ENCODE results near the gene PNCK.

Gene PNCK

DNA sequence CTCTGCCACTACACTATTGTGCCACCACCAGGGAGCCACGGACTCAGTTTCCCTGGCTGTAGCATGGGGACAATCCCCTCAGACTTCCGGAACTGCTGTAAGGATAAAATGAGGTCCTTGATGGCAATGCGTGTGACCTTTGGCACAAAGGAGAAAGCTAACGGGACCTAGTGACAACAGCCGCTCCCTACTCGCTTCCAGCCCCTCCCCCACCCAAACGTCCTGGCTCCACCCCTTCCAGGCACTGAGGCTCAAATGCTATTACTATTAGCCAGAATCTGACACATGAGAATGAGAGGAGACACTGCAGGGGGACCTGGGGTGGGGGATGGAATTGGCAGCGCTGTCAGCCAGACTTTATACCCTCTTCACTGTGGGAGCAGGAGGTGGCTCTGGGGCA lies 32.0 kb downstream of the PNCK start:
- DNase-seq (ENCODE audit: insufficient read length, low spot score): no peak
- no peak for FAIRE-seq

DNA sequence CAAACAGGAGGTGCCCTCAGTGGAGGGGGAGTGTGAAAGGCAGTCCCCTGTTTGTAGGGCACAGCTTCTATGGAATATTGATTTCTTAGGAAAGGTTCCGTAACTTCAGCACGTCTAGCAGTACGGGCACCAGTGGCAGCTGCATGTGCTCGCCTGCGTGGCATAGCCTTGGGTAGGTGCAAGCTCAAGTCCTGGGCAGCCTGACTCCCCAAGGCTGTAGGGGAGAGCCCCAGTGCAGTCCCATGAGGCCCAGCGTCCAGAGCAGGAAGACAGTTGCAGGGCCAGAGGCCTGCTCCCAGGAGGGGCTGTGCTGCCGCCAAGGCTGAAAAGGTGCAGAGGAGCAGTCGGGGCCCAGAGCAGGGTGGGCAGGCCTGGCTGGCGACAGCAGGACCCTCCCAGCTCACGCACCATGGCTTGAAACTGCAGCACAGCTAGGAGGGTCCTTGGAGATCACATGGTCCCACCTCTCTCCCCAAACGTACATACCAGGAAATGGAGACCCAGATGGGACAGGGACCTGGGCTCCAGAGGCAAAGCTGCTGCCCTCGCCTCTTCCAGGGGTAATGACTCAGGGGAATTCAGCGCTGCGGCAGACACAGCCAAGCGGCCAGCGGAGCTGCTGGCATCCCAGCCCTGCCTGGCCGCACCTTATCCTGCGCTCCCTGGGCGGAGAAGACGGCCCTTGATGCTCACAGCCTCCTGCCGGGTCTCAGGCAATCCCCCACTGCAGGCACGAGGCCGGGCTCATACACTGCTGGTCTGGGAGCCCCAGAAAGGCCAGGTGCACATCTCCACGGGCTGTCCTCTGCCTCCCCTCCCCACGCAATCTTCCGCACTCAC lies 32.7 kb downstream of the PNCK start:
- DNase-seq (ENCODE audit: insufficient read length, low spot score) (no peak), FAIRE-seq (no peak)
- TF ChIP-seq POLR2A (IDR thresholded peaks at IDR 0.05; ENCODE audit: low read depth, low read length): no peak

More for the DNA sequence above, 32.0 kb downstream of the PNCK start:
- no peak for TF ChIP-seq POLR2A (IDR thresholded peaks at IDR 0.05; ENCODE audit: low read depth, low read length)

DNA sequence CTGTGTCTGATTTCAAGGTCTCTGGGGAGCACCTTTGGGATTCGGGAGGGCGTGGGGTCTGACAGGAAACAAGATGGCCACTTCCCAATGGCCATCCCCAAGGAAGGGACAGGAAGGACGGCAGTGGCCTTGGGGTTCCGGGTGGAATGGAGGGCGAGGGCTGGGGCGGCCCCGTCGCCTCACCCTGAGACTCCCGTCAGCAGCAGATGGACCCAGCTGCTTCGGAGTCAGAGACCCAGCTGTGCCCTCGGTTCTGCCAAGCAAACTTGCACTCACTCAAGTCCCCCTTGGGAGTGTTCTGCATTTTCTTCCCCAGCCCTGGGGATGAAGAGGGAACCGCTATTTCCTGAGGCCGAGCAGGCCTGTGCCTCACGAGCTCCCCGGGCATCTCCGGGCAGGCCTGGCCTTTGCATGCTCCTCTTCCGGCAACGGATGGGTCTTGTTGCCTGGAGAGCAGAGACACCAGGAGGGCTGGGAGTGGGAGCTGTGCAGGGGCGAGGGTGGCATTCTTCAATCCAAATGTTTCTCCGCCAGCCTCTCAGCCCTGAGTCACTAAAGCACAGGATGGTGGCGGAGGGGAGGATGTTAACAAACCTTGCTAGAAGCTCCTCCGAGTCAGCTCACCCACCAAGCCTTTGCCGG lies 33.4 kb downstream of the PNCK start:
- no peak for FAIRE-seq
- DNase-seq (ENCODE audit: insufficient read length, low spot score): no peak
- TF ChIP-seq POLR2A (IDR thresholded peaks at IDR 0.05; ENCODE audit: low read depth, low read length): no peak

DNA sequence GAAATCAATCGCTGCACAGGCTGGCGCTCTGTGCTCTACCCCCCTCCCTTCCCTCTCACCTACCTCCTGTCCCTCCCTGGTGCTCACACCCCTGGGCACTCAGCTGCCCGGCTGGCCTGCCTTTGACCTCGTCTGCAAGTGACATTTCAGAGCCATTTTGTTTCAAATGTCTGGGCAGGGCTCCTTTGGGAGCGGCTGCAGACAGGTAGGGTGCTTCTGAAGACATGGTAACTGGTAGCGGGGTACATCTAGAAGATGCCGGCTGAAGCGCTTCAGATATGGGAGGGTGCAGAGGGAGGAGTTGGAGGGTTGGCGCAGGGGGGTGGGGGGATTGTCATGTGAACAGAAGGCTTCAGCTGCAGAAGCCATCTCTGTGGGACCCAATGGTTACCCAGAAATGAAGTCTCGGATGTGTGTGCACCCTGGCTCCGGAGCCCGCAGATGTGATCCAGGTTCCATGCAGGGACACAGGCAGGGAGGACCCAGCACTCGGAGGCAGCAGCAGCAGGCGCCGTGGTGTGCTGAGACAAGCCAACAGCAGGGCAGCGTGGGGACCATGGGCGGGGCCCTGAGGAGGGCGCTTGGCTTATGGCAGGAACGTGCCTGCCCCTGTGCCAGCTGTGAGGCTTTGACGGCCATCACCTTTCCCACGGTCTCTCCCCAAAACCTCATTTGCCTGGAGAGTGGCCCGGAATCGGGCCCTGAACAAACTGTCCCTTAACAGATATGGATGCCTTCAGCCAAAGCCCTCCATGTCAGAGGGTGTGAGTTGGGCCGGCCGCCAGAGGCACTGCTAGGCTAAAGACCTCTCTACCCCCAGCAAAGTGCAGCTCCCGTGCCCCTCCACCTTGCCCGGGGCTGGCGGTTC lies 34.2 kb downstream of the PNCK start:
- no peak for FAIRE-seq
- TF ChIP-seq POLR2A (IDR thresholded peaks at IDR 0.05; ENCODE audit: low read depth, low read length): no peak
- DNase-seq (ENCODE audit: insufficient read length, low spot score): no peak

DNA sequence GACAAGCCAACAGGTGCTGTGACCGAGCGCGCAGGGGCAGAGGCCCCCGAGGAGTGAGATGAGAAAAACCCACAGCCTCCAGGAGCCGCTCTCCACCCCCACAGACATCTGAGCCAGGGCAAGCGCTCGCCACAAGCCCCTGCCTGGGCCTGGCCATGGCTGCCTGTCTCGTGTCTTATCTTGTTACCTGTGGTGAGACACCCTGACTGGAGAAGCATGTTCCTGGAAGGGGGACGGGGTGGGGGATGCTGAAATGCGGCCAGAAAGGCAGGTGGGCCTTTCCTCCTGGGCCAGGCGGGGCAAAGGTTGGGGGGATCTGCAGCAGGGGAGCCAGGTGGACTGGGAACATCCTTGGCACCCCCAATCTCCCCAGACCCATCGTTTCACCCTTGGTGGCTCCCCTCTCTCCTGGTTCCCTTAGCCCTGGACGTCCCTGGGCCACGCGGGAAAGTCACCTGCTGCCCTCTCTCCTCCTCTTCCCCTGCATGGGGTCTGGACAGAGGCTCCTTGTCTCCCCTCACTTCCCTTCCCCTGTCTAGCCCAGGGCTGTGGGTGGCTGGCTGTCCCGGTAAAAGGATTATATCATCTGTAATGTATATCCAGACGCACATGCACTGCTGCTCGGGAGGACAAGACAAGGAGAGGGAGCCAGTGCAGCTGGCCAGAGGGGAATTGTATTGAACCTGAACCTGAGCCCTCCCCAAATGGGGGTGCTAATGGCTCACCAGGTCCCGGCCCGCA lies 35.0 kb downstream of the PNCK start:
- FAIRE-seq (no peak), DNase-seq (ENCODE audit: insufficient read length, low spot score) (no peak)

DNA sequence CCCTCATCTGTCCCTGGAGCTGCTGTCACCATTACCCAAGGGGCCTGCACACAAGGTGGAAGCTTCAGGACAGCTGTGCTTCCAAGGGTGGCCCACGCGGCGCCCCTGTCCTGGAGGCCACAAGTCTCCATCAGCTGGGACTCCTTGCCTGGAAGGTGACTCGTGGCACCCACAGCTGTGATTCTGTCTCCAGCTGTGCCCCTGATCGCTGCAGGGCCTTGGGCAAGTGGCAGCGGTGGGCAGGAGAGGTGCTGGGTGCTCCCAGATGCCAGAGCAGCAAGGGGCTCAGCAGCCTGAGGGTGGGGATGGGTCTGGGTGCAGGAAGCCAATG lies 35.6 kb downstream of the PNCK start:
- DNase-seq (ENCODE audit: insufficient read length, low spot score) (no peak), FAIRE-seq (no peak)
- TF ChIP-seq POLR2A (IDR thresholded peaks at IDR 0.05; ENCODE audit: low read depth, low read length): no peak

More for the DNA sequence above, 35.0 kb downstream of the PNCK start:
- TF ChIP-seq POLR2A (IDR thresholded peaks at IDR 0.05; ENCODE audit: low read depth, low read length): no peak

DNA sequence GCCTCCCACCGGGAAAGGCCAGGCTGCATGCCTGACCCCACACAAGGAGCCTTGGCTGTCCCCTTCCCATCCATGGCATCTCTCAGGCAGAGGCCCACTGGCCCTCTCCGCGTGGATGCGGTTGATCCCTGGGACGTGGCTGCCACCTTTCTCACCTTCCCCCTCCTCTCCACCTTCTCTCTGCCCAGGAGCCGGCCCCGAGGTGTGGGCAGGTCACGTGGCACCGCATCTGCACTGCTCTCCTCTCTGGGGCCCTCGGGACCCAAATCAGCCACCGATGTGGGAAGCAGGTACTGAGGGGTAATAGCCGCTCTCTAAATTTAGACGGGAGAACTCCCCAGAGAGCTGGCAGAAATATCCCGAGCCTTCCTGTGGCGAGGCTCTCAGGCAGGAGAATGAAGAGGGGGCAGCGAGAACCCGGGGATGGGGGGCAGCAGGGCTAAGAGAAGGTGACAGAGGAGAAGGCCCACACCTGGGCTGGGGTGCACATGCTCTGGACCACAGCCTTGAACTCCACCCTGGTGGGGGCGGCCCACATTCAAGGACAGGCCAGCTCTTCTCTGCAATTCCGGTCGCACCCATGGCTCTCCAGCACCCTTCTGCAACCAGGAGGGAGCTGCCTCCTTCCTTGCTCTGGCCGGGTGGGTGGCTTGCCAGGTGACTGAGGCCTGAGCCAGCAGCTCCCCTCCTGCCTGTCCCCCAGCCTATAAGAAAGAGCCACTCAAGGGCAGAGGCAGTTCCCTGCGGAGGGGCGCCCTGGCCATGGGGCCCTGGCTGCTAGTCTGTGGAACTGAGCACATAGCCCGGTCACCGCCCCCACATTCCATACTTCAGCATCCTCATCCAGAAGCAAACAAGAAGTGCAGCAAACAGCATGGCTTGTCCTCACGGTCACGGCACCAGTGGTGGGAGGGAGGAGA lies 36.2 kb downstream of the PNCK start:
- FAIRE-seq (no peak), DNase-seq (ENCODE audit: insufficient read length, low spot score) (no peak)
- TF ChIP-seq POLR2A (IDR thresholded peaks at IDR 0.05; ENCODE audit: low read depth, low read length): no peak

DNA sequence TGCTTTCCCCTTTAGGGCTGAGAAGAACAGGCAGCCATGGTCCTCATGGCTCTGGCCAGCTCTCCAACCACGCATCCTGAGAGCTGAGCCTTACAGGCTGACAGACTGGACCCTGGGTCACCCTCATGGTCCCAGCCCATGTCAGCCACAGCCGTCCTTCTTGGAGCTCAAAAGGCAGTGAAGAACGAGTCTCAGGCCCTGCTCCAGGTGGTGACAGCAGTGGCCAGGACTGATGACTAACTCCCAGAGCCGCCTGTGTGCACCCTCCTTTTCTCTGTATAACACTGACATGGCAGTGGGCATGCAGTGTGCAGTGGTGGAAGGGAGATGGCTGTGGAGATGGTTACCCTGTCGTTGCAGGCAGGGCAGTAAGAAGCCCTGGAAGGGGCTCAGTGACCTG lies 36.9 kb downstream of the PNCK start:
- no peak for FAIRE-seq
- no peak for TF ChIP-seq POLR2A (IDR thresholded peaks at IDR 0.05; ENCODE audit: low read depth, low read length)
- DNase-seq (ENCODE audit: insufficient read length, low spot score): no peak

DNA sequence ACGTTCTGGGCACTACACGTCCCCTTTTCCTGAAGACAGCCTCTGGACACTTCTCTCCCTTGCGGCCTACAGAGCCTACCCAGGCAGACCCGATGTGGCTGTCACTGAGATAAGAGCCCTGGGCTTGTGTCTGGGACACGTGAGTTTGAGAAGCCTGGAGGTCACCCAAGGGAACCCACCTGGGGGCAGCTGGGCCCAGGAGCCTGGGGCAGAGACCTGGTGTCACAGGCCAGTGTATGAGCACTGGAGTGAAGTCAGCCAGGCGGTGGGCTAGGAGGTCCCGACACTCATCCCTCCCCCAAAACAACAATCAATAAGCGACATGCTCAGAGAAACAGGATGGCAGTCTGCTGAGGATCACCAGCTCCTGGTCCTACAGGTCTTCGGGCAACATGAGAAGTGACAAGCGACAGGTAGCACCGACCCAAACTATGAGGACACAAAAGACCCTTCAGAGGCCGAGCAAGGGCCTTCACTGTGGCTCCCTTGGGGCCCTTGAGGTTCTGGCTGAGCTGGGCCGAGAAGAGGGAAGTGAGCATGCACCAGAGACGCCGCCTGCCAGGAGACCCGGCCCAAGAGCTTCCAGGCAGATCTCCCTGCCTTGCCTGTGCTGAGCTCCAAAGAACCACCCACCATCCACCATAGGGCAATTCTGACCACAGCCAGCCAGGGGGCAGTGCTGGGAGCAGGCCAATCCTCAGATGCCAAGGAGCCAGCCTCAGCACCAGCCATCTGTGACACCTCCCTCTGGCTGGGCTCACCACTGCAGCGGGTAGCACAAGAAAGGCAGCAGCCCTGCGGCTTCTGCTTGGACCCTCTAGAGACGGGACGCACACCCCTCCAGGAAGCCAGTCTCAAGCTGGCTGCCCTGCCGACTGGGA lies 37.6 kb downstream of the PNCK start:
- FAIRE-seq (no peak), DNase-seq (ENCODE audit: insufficient read length, low spot score) (peak; percentile 77)
- no peak for TF ChIP-seq POLR2A (IDR thresholded peaks at IDR 0.05; ENCODE audit: low read depth, low read length)

DNA sequence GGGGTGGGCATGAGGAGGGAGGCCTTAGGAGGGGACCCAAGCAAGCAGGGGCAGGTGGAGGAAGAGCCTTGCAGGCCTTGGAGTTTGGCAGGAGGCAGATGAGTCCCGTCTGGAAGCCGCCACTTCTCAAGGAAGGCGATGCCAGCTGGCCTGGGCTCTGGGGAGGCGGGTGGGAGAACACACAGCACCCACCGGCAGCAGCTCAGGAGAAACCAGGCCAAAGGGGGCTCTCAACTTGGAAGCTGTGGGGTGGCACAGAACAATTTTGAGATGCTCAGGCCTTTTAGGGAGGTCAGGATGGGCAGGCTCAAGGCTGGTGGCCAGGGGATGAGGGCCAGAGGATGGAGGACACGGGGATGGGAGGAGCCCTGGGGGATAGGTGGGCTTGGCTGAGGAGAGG lies 38.2 kb downstream of the PNCK start:
- no peak for TF ChIP-seq POLR2A (IDR thresholded peaks at IDR 0.05; ENCODE audit: low read depth, low read length)
- DNase-seq (ENCODE audit: insufficient read length, low spot score): no peak
- no peak for FAIRE-seq

DNA sequence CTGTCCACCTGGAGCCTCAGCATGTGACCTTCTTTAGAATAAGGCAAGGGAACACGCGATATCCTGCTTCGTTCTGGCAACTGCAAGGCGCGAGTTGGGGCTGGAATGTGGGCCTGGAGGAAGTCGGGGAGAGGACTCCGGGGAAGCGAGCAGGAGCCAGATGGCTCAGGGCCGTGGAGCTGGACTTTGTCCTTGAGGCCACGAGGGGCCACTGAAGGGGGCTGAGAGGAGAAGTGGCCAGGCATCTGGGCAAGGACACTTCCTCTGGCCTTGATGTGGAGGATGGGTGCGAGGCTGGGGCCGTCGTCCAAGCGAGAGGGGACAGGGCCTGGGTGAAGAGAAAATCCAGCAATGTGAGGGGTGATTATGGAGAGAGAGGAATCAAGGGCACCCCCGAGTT lies 38.8 kb downstream of the PNCK start:
- no peak for FAIRE-seq
- no peak for DNase-seq (ENCODE audit: insufficient read length, low spot score)
- TF ChIP-seq POLR2A (IDR thresholded peaks at IDR 0.05; ENCODE audit: low read depth, low read length): no peak

DNA sequence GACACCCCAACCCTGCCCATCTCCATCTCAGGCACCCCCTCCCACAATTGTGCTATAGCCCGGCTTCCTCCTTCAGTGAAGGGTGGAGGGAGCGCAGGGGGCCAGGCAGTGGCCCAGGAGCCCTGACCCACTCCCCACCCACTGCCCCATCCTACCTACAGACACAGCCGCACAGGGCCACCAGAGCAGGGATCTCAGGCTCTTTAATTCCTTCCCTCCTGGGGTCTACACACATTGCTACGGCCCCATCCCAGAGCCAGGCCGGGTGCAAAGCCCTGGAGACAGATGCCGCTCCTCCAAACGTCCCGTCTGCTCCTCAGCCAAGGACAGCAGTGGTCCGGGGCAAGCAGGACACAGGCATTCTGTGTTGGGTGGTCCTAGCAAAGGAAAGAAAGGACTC lies 39.4 kb downstream of the PNCK start:
- DNase-seq (ENCODE audit: insufficient read length, low spot score): no peak
- FAIRE-seq: no peak
- no peak for TF ChIP-seq POLR2A (IDR thresholded peaks at IDR 0.05; ENCODE audit: low read depth, low read length)

All from H54 (cell line).